ENCODE measurements around the gene SLC22A23.

Gene SLC22A23

GRCh38 chr6:3444276-3445088 lies 12.4 kb downstream of the SLC22A23 start:
- DNase-seq: no peak

GRCh38 chr6:3443221-3443515 lies 13.7 kb downstream of the SLC22A23 start:
- DNase-seq: no peak

GRCh38 chr6:3442431-3443220 lies 14.2 kb downstream of the SLC22A23 start:
- DNase-seq: no peak

GRCh38 chr6:3440911-3441310 lies 15.9 kb downstream of the SLC22A23 start:
- DNase-seq: no peak

- DNase-seq: no peak
Measured at GRCh38 chr6:3439961-3440360, 16.9 kb downstream of the SLC22A23 start.

- no peak for DNase-seq
Measured at GRCh38 chr6:3438190-3439167, 18.4 kb downstream of the SLC22A23 start.

GRCh38 chr6:3433005-3433404 lies 23.8 kb downstream of the SLC22A23 start:
- no peak for DNase-seq

GRCh38 chr6:3432416-3432815 lies 24.4 kb downstream of the SLC22A23 start:
- DNase-seq: no peak

GRCh38 chr6:3431994-3432393 lies 24.9 kb downstream of the SLC22A23 start:
- DNase-seq: no peak

- no peak for DNase-seq
Measured at GRCh38 chr6:3429211-3429610, 27.6 kb downstream of the SLC22A23 start.

- no peak for DNase-seq
Measured at GRCh38 chr6:3428700-3429099, 28.1 kb downstream of the SLC22A23 start.

- DNase-seq: no peak
Measured at GRCh38 chr6:3428247-3428646, 28.6 kb downstream of the SLC22A23 start.

- no peak for DNase-seq
Measured at GRCh38 chr6:3427687-3428085, 29.2 kb downstream of the SLC22A23 start.

- no peak for DNase-seq
Measured at GRCh38 chr6:3426927-3427686, 29.7 kb downstream of the SLC22A23 start.

- no peak for DNase-seq
Measured at GRCh38 chr6:3426091-3426926, 30.5 kb downstream of the SLC22A23 start.

GRCh38 chr6:3425574-3425973 lies 31.3 kb downstream of the SLC22A23 start:
- no peak for DNase-seq

- no peak for DNase-seq
Measured at GRCh38 chr6:3424185-3424927, 32.5 kb downstream of the SLC22A23 start.

GRCh38 chr6:3423439-3424184 lies 33.2 kb downstream of the SLC22A23 start:
- no peak for DNase-seq

GRCh38 chr6:3422435-3423070 lies 34.3 kb downstream of the SLC22A23 start:
- no peak for DNase-seq
